Measurements from ENCODE around the gene DACH2. TPM values are rescaled to one million over a fixed set of nuclear protein-coding genes. Genes with fewer than 3 reads are reported as not detected.
"Not testable (repeated sequence)": the region's sequence is repeated elsewhere in the genome, so short reads cannot be mapped to it uniquely, and the experiment has no call there.

Gene DACH2
- total and polyA plus RNA-seq, 2 of the 4 experiments (the other 2 are of a cell fraction): 2.8 to 3.8 TPM

GRCh38 chrX:86181325-86181724, 33.1 kb downstream of the DACH2 start:
- in situ Hi-C loops (cut with MboI; ENCODE audit: low sequenced_read_pairs): loop anchor here (25.0 kb wide), 1 partner anchor 569 kb away; no protein-coding TSS in a partner anchor
- H3K9me1 ChIP-seq (ENCODE audit: insufficient read depth, low read length); H3K18ac ChIP-seq (ENCODE audit: low read depth, low read length); DNase-seq; dilution Hi-C loops (cut with HindIII; ENCODE audit: low sequenced_read_pairs, unreplicated experiment); H4K91ac ChIP-seq (ENCODE audit: insufficient read depth, low read depth, low read length); H2BK5ac ChIP-seq (ENCODE audit: low read depth, low read length, poor library complexity, severe bottlenecking); H3K4me1 ChIP-seq (ENCODE audit: control insufficient read depth, insufficient read depth, low read length); H3K36me3 ChIP-seq (ENCODE audit: control insufficient read depth, insufficient read depth, low read length); H3K4ac ChIP-seq (ENCODE audit: low read depth, low read length); ATAC-seq (ENCODE audit: low read depth); intact Hi-C loops (cut with micrococcal nuclease); H2BK120ac ChIP-seq (ENCODE audit: low read depth, low read length); POLR2A ChIA-PET (ENCODE audit: unreplicated experiment); H2BK20ac ChIP-seq (ENCODE audit: low read depth, low read length); H3K27ac ChIP-seq (ENCODE audit: insufficient read depth, low read length); BruUV-seq (replicated peaks); H2AFZ ChIP-seq (replicated peaks; ENCODE audit: low read length, poor library complexity); H2AK5ac ChIP-seq (ENCODE audit: low read depth, low read length); H3K14ac ChIP-seq (replicated peaks; ENCODE audit: low read depth, low read length); H3K56ac ChIP-seq (ENCODE audit: extremely low read depth, insufficient read depth, low read length); H2AK9ac ChIP-seq (replicated peaks; ENCODE audit: low read depth, low read length, poor library complexity); H3K27me3 ChIP-seq (ENCODE audit: control insufficient read depth, insufficient read depth, low read length); H3K4me2 ChIP-seq (ENCODE audit: low read depth, low read length); H2BK15ac ChIP-seq (ENCODE audit: low read depth, low read length); H3K23ac ChIP-seq (ENCODE audit: low read depth, low read length); H3K4me3 ChIP-seq (ENCODE audit: insufficient read depth, low read depth, low read length); H4K20me1 ChIP-seq (ENCODE audit: insufficient read depth, low read length); CTCF ChIA-PET; H3K9ac ChIP-seq (ENCODE audit: low read depth, low read length); H4K5ac ChIP-seq (ENCODE audit: low read depth, low read length); H4K8ac ChIP-seq (ENCODE audit: low read depth in 2 of 2, low read length in 2 of 2); H3K79me1 ChIP-seq (ENCODE audit: low read depth in 1 of 2, low read length in 2 of 2); H3K9me3 ChIP-seq (ENCODE audit: control insufficient read depth, insufficient read depth, low read length): not testable (repeated sequence)
- no CpG with 5 or more reads among the region's 7 CpGs for WGBS, 2 experiments (ENCODE audit: extremely low coverage in 2 of 2, insufficient read length in 1 of 2)

Measured in IMR-90 (cell line).